Stomach (tissue), 9 donors: ENCODE measurements around the gene DCC. TPM values are rescaled to one million over a fixed set of nuclear protein-coding genes. Genes with fewer than 3 reads are reported as not detected.

Experiments used
- DNase-seq, 2 donors: peaks; one replicate each; pipeline versions ENCODE4 v3.0.0 to v3.0.0-alpha.2; 2013 to 2019
- H3K27ac ChIP-seq, 5 donors: fragments of 200-600 bp in 4 of 5; sonication (generic) in 4 of 5; one replicate each; pipeline ENCODE4 v1.5.1; 2013 to 2019; ENCODE audit warnings: mild to moderate bottlenecking in 1 of 5, moderate library complexity in 1 of 5
- H3K27me3 ChIP-seq, 3 donors: fragments of 200-600 bp; sonication (generic); one replicate each; pipeline ENCODE4 v1.5.1; 2017 to 2019; ENCODE audit warnings: mixed run types in 1 of 3
- H3K36me3 ChIP-seq, 4 donors: fragments of 200-600 bp; sonication (generic); 1 replicate in 3 of 4; 2 replicates in 1 of 4; pipeline ENCODE4 v1.5.1; 2016 to 2019
- H3K4me1 ChIP-seq, 4 donors: fragments of 200-600 bp; sonication (generic); one replicate each; pipeline ENCODE4 v1.5.1; 2016 to 2019
- H3K4me3 ChIP-seq, 4 donors: fragments of 200-600 bp; sonication (generic) in 3 of 4; one replicate each; pipeline ENCODE4 v1.5.1; 2016 to 2019; ENCODE audit warnings: mild to moderate bottlenecking in 1 of 4
- H3K9me3 ChIP-seq, 4 donors: fragments of 200-600 bp; sonication (generic); one replicate each; pipeline ENCODE4 v1.5.1; 2016 to 2019
- CTCF ChIP-seq, 7 experiments: fragments of 450-650 bp in 4 of 7; fragments of 200-600 bp in 3 of 7; sonication (generic) in 3 of 7; IDR thresholded peaks; one replicate each; pipeline ENCODE4 v1.5.1; 2016 to 2019; ENCODE audit warnings: antibody characterized with exemption in 7 of 7, control low read depth in 2 of 7, mild to moderate bottlenecking in 1 of 7
- EP300 ChIP-seq: sonication (generic); formaldehyde crosslinking; IDR thresholded peaks from one replicate; pipeline ENCODE4 v1.6.1; 2017; ENCODE audit warnings: antibody characterized with exemption
- POLR2A ChIP-seq, 4 donors: fragments of 450-650 bp; IDR thresholded peaks; one replicate each; pipeline ENCODE4 v1.6.1; 2016; ENCODE audit warnings: antibody characterized with exemption in 4 of 4, control low read depth in 2 of 4, mild to moderate bottlenecking in 1 of 4, moderate library complexity in 1 of 4
- POLR2AphosphoS5 ChIP-seq, 3 donors: sonication (generic); formaldehyde crosslinking; IDR thresholded peaks; one replicate each; pipeline ENCODE4 v1.6.1; 2016; ENCODE audit warnings: antibody characterized with exemption in 3 of 3
- WGBS, 5 donors: extraction: QIAGEN DNeasy Blood & Tissue Kit in 3 of 5; methylation state at CpG; one replicate each; pipeline versions ENCODE4 v1.1.5 to v1.1.7; 2013 to 2018; 5-methylcytosine and 5-hydroxymethylcytosine counted together
- intact Hi-C: fragments of 100-400 bp; cut with DNase I; formaldehyde crosslinking; loops from one replicate; pipeline ENCODE4 v1.15.1; 2023; ENCODE audit warnings: low total_unique reads
- polyA plus RNA-seq, 3 donors: library from polyadenylated mRNA; stranded (reverse); fragments of 200-250 nt; gene quantifications; one replicate each; pipeline ENCODE4 v1.2.3, GENCODE V29; 2013
- total RNA-seq, 5 donors: library from RNA; depleted of rRNA; stranded (reverse); fragments of >200 nt; gene quantifications; one replicate each; pipeline versions ENCODE4 v1.1.0 to v1.2.3, GENCODE V29; 2014 to 2016
- donor health status: healthy with polysubstance abuse.
- donor health status: Bipolar disorder and iron deficiency.
- donor health status: healthy.

The DCC gene
- total and polyA plus RNA-seq, 8 donors: 0.58 to 1.7 TPM; not detected in 6

- 47 to 54% (median 51%) methylated on average over 5 of the region's 5 CpGs for WGBS, 5 donors
- no peak overlapping the region for H3K27ac ChIP-seq
Measured at GRCh38 chr18:52875725-52876124, 535.7 kb downstream of the DCC start.

GRCh38 chr18:52888014-52888413 lies 548.0 kb downstream of the DCC start:
- Histone ChIP-seq H3K9me3 (peaks cover 0 to 18% (median under 1%) of the 10 kb centered on the region in 4 donors), H3K4me1 (no peaks in the 10 kb centered on the region), H3K4me3 (no peak overlapping the region), H3K27ac (no peak overlapping the region), H3K27me3 (no peaks in the 10 kb centered on the region), H3K36me3 (no peaks in the 10 kb centered on the region)
- DNase-seq: no peak
- TF ChIP-seq CTCF (IDR thresholded peaks at IDR 0.05): no peak
- no peak for TF ChIP-seq POLR2AphosphoS5 (IDR thresholded peaks at IDR 0.05)
- no peak for TF ChIP-seq POLR2A (IDR thresholded peaks at IDR 0.05)
- TF ChIP-seq EP300: no peak
- intact Hi-C loops: no loop called here

More at GRCh38 chr18:52875725-52876124, 535.7 kb downstream of the DCC start:
- H3K4me3 ChIP-seq: no peak overlapping the region
- no peak for TF ChIP-seq EP300
- no peak for TF ChIP-seq POLR2A (IDR thresholded peaks at IDR 0.05)
- TF ChIP-seq CTCF (IDR thresholded peaks at IDR 0.05): no peak
- TF ChIP-seq POLR2AphosphoS5 (IDR thresholded peaks at IDR 0.05): no peak
- intact Hi-C loops: no loop called here
- H3K27me3 ChIP-seq: no peaks in the 10 kb centered on the region
- no peaks in the 10 kb centered on the region for H3K36me3 ChIP-seq
- no peaks in the 10 kb centered on the region for H3K4me1 ChIP-seq
- no peak for DNase-seq
- H3K9me3 ChIP-seq: peaks cover 0 to under 1% (median 0%) of the 10 kb centered on the region in 4 donors

- no peak for DNase-seq
- no peak overlapping the region for H3K4me3 ChIP-seq
- H3K9me3 ChIP-seq: no peaks in the 10 kb centered on the region
- H3K4me1 ChIP-seq: no peaks in the 10 kb centered on the region
- no peaks in the 10 kb centered on the region for H3K36me3 ChIP-seq
- intact Hi-C loops: no loop called here
- H3K27ac ChIP-seq: no peak overlapping the region
- WGBS, 5 donors: 78 to 89% (median 81%) methylated on average over 3 of the region's 3 CpGs
- no peaks in the 10 kb centered on the region for H3K27me3 ChIP-seq
- no peak for TF ChIP-seq POLR2AphosphoS5 (IDR thresholded peaks at IDR 0.05)
- TF ChIP-seq POLR2A (IDR thresholded peaks at IDR 0.05): no peak
- no peak for TF ChIP-seq CTCF (IDR thresholded peaks at IDR 0.05)
- TF ChIP-seq EP300: no peak
Measured at GRCh38 chr18:52894801-52895200, 554.8 kb downstream of the DCC start.

GRCh38 chr18:52897611-52898484 lies 557.9 kb downstream of the DCC start:
- Histone ChIP-seq H3K27ac (no peak overlapping the region), H3K4me3 (no peak overlapping the region), H3K9me3 (no peaks in the 10 kb centered on the region), H3K36me3 (no peaks in the 10 kb centered on the region), H3K27me3 (no peaks in the 10 kb centered on the region), H3K4me1 (no peaks in the 10 kb centered on the region)
- TF ChIP-seq POLR2A (IDR thresholded peaks at IDR 0.05): no peak
- TF ChIP-seq POLR2AphosphoS5 (IDR thresholded peaks at IDR 0.05): no peak
- DNase-seq: no peak
- intact Hi-C loops: no loop called here
- 51 to 60% (median 58%) methylated on average over 5 of the region's 5 CpGs for WGBS, 5 donors
